Measurements from ENCODE around the gene GPD1L.

- TF ChIP-seq CTCF (optimal IDR thresholded peaks at IDR 0.05 in 1 of 3, IDR thresholded peaks at IDR 0.05 in 1 of 3, conservative IDR thresholded peaks at IDR 0.05 in 1 of 3; ENCODE audit: extremely low read depth in 1 of 3, insufficient read depth in 2 of 3, low read length in 3 of 3) (no peak), EZH2 (IDR thresholded peaks at IDR 0.05; ENCODE audit: low read length) (no peak)
These were observed 43.4 kb upstream of the GPD1L start for GRCh38 chr3:32062950-32063582.

Measured in keratinocyte (primary cell).